Activated naive CD4-positive, alpha-beta T cell treated with Interleukin-2 at 50 U/mL for 16 hours (primary cell): ENCODE results near the gene VPS26C.
"Not testable (repeated sequence)": the region's sequence is repeated elsewhere in the genome, so short reads cannot be mapped to it uniquely, and the experiment has no call there.

Experiments
- DNase-seq: peaks from one replicate; pipeline ENCODE4 v3.0.0-alpha.2; 2020

VPS26C gene

DNA sequence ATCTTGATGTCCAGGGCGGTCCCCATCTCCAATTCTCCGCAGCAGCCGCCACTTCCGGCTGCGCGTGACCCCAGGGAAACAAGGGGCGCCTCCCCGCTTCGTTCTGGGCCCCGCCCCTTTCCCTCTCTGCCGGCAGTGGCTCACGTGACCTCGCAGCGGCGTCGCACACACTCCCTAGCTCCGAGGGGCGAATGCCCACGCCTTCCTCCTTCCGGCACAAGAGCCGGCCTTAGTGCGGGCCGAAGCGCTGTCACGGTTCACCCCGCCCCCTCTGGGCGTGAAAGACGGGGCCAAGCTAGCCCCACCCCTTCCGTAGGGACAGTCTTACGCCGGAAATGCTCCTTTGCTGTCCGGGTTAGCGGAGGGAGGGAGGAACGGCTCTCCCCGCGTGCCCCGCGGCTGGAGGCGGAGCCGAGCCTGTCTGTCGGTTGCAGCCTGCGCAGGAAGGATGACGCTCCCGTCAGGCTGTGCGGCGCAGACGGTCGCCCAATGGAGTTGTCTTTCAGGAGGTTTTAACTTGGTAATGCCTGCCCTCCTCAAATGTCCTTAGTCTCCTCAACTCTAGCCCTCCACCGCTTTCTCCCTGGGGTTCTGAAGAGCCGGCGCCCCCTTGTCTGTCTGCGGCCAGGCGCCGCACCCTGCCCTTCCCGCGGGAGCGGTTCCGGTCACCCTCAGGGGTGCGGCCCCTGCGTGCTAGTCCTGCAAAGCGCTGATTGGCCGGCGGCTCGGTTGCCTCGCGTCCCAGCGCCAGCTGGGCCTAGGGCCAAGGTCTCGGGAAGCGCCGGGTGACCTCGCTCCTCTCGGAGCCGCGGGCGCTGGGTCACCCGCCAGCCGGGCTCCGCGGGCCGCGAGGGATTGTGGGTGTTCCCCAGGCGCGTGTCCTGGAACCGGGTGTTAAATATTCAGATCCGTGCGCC is at the start of gene VPS26C:
VPS26C (minus strand) TSS at position 66 of the 917 bp plus-strand sequence; CDS start at position 26, 40 bp downstream.
- DNase-seq: peak; percentile 99

DNA sequence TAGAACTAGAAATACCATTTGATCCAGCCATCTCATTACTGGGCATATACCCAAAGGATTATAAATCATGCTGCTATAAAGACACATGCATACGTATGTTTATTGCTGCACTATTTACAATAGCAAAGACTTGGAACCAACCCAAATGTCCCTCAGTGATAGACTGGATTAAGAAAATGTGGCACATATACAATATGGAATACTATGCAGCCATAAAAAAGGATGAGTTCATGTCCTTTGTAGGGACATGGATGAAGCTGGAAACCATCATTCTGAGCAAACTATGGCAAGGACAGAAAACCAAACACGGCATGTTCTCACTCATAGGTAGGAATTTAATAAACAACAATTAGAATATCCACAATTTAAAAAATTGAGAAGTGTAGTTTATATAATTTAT is 48.9 kb upstream of the VPS26C start:
- not testable (repeated sequence) for DNase-seq

DNA sequence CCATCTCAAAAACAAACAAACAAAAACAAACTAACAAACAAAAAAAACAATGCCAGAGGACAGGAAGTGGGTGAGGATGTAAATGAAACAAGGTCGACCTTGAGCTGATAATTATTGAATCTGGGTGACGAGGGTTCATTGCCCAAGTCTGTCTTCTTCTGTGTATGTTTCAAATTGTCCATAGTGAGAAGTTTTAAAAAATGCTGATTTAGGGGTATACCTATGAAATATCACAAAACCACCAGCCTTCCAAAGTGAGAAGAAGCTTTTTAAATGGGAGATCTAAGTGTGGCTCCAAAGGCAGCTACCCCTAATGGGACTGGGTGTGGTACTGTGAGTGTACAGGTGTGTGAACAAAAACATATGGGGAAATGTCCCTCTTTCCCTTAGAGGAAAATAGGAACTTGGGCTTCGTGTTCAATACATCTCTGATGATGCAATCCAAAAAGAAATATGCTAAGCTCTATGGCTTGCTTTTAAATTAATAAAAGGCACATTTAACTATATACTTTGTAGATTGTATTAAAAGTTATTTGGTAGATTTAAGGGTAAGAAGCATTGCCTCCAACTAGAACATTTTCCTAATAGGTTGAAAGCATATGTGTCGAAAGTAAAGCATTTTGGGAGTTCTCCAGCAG is 33.1 kb upstream of the VPS26C start:
- no peak for DNase-seq

DNA sequence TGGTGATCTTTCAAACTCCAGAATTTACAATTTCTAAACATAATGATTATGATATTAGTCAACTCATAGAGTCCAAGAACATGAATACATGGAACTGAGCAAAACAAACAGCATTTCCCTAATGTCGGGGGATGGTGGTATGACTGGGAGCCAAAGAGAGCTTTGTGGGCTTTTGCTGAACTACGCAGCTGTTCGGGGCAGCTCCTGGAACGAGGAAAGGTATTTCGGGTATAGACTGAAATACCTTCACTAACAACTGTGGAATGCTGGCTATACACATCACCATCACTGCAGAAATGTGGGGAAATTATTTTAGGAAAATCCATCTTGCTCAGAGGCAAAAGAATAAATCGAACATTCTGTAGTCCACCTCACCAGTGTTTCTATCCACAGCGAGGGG is 30.2 kb upstream of the VPS26C start:
- no peak for DNase-seq

DNA sequence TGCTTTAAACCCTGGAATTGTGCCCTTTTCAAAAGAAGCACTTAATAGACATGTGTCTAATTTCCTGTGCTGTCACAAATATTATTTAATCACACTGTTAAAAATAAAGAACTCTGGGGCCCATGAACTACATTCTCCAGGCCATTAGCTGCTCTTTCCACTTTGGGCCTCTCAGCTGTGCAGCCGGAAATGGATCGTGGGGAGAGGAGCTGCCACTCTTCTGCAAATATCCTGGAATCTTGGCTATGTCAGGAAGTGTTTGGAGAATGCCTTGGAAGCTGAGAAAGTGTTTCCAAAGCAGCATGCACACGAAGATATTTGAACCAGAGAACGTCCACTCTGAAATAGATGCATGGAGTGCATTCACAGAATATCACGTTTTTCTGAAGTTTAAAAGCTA is 27.5 kb upstream of the VPS26C start:
- DNase-seq: no peak

DNA sequence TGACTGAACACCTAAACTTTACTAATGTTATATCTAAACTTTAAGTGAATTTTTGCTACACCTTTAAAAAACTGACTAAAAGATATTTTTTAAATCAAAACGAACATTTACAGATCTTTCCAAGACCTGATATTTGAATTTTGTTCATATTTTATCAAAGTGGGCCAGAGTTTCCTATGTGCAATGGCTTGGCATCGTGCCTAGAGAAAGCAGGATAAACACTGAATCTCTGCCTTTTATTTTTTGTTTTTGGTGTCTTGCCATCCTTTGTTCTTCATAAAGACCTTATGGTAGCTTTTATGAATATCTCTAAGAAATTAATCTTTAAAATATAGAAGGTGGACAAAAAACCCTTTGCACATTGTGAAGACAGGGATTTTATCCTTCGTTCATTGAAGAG is 25.8 kb upstream of the VPS26C start:
- no peak for DNase-seq

DNA sequence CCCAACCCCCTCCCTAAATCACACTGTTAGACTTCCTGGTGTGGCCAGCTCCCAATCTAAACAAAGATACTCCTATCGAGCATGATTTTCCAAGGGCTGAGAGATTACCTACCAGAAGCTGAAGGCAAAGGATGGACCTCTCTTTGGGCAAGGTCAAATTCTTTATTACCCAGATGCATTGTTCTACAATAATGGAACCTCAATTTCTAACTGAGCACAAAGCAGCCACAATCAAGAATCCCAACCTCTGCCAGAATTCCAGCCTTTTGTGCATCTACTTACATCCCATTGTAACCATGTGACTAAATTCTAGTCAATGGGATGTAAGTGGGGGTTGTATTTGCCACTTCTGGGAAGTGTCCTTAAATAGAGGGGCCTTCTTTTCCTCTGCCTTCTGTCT is 24.9 kb upstream of the VPS26C start:
- DNase-seq: no peak

DNA sequence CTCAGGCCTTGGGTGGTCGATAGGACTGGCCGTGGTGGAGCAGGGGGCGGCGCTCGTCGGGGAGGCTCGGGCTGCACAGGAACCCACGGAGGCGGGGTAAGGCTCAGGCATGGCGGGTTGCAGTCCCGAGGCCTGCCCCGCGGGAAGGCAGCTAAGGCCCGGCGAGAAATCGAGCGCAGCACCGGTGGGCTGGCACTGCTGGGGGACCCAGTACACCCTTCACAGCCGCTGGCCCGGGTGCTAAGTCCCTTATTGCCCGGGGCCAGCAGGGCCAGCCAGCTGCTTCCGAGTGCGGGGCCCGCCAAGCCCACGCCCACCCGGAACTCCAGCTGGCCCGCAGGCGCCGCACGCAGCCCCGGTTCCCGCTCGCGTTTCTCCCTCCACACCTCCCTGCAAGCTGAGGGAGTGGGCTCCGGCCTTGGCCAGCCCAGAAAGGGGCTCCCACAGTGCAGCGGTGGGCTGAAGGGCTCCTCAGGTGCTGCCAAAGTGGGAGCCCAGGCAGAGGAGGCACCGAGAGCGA is 16.1 kb upstream of the VPS26C start:
- not testable (repeated sequence) for DNase-seq

DNA sequence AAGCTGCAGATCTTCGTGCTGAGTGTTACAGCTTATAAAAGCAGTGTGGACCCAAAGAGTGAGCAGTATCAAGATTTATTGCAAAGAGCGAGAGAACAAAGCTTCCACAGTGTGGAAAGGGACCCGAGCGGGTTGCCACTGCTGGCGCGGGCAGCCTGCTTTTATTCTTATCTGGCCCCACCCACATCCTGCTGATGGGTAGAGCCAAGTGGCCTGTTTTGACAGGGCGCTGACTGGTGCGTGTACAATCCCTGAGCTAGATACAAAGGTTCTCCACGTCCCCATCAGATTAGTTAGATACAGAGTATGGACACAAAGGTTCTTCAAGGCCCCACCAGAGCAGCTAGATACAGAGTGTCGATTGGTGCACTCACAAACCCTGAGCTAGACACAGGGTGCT is 15.5 kb upstream of the VPS26C start:
- not testable (repeated sequence) for DNase-seq

DNA sequence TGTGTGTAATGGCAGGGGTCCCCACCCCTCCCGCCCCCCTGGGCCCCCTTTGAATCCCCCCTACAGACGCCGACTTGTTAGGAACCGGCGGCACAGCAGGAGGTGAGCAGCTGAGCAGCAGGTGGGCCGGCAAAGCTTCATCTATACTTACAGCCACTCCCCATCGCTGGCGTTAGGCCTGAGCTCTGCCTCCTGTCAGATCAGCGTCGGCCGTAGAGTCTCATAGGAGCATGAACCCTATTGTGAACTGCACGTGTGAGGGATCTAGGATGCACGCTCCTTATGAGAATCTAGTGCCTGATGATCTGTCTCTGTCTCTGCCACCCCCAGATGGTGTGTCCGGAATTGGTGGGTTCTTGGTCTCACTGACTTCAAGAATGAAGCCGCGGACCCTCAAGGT is 14.9 kb upstream of the VPS26C start:
- DNase-seq: peak; percentile 5

DNA sequence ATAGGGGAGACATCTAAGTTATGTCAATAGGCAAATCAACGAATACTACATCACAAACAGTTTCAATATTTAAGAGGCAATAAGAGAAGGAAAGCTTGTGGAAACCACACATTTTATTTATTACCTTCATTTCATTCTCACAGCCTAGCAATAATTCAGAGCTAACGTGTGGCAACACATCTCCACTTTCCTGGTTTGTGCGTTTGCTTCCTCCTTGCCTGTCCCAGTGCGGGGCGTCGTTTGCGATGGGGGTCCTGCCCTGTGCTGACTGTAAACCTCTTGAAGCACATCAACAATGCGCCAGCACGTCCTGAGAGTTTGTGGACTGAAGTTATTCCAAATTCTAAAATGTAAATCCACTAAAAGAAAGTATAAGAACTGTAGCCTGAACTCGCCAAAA is 14.4 kb upstream of the VPS26C start:
- no peak for DNase-seq

DNA sequence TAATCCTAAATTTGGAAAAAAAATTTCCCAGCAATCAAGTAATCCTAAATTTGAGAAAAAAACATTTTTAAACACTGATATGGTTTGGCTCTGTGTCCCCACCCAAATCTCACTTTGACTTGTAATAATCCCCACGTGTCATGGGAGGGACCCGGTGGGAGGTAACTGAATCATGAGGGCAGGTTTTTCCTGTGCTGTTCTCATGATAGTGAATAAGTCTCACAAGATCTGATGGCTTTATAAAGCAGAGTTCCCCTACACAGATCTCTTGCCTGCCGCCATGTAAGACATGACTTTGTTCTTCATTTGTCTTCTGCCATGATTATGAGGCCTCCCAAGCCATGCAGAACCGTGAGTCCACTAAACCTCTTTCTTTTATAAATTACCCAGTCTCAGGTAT is 12.1 kb upstream of the VPS26C start:
- not testable (repeated sequence) for DNase-seq

DNA sequence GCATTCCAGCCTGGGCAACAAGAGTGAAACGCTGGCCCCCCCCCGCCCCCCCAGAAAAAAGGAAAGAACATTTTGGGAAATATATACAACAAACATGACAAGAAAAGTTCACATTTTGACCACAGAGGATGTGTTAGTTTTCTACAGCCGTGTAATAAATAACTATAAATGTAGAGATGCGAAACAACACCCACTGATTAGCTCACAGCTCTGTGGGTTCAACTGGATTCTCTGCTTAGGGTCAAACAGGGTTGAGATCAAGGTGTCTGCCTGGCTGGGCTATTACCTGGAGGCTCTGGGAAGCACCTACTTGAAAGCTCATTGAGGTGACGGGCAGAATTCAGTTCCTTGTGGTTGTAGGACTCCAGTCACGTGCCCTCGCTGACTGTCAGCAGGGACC is 11.1 kb upstream of the VPS26C start:
- no peak for DNase-seq

DNA sequence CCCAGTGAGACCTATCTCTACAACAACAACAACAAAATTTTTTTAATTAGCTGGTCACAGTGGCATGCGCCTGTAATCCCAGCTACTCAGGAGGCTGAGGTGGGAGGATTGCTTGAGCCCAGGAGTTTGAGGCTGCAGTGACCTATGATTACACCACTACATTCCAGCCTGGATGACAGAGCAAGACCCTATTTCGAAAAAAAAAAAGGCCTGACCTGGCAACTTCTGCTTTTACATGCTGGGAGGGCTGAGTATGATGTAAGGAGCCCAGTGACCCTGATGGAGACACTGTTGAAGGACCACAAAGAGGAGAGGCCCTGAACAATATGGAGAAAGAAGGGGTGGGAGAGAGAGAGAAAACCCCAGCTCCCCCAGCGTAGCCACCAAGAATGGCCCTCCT is 9.2 kb upstream of the VPS26C start:
- no peak for DNase-seq

DNA sequence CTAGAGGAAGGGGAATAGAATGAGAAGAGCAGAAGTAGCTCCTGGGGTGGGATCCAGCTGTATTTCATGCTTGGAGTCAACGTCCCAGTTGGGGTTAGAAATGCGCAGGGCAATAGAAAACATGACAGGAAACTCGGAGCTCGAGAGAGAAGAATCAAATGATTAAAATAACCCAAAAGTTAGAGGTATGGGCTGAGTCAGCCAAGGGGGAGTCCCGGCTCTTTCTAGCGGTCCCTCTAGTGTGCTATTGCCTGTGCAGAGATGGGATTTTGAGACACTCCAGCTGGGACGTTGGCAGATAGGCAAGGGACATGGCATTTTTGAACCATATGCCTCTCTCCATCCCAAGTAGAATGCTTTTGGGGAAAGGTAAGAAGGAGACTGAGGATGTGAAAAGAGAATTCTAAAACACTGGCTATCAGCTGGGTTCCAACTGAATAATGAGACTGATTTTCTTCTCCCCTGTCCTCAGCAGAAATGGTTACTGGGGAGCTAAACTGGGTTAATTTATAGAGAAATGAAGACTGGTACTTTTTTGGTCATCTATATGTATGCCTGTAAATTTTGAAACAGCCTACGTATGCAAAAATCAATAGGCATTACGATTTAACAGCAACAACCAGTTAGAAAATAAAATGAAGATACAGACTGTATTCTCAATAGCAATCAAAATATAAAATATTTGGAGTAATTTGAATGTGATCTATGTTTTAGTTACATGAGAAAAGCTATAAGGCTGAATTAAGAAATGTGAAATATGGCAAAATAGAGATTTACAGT is 7.0 kb upstream of the VPS26C start:
- no peak for DNase-seq

DNA sequence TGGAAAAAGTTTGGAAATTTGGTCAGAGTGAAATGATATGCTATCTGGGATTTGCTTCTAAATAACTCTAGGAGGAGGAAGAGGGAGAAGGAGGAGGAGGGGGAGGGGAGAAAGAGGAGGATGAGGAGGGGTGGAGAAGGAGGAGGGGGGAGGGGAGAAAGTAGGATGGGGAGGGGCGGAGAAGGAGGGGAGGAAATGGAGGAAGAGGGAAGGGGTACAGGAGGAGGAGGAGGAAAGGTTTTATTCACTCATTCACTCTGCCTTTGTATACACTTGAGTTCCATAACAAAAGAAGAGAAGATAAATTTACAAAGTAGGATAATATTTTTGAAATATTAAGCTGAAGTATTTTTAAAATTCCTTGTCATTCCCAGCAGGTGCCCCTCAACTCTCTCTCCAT is 6.3 kb upstream of the VPS26C start:
- DNase-seq: no peak

DNA sequence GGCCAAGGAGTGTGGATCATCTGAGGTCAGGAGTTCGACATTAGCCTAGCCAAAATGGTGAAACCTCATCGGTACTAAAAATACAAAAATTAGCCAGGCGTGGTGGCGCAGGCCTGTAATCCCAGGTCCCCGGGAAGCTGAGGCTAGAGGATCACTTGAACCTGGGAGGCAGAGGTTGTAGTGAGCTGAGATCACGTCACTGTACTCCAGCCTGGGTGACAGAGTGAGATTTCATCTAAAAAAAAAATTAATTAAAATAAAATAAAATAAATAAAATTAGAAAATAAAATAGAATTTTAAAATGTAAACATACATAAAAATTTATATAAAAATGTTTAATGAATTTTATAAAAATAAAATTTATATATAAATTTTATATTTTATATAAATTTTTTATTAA is 5.8 kb upstream of the VPS26C start:
- no peak for DNase-seq

DNA sequence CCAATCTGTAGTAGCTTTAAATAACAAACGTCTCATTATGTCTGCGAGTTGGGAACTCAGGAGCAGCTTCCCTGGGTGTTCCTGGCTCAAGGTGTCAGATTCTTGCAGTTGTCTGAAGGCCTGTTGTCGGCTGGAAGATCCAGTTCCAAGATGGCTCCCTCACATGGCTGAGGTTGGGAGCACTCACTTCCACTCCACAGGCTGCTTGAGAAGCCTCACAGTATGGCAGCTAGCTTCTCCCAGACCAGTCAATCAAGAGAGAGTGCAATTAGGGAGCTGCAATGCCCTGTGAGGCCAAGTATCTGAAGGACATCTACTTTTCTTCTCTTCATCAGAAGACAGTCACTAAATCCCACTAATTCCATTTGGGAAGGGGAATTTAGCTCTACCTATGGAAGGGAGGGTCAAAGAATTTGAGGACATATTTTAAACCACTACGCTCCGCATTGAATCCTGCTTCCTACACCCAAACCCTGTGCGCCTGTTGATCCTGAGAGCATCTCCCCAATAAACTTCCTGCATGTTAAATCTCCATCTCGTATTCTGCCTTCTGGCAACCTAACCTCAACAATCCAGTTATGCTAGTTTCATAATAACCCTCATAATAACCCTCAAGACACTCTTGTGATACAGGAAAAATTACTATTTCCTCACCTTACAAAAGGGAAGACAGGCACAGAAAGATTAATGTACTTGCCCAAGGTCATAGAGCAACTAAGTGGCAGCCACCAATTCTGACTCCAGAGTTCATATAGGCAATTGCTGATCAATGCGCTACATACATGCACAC is 3.6 kb upstream of the VPS26C start:
- no peak for DNase-seq

DNA sequence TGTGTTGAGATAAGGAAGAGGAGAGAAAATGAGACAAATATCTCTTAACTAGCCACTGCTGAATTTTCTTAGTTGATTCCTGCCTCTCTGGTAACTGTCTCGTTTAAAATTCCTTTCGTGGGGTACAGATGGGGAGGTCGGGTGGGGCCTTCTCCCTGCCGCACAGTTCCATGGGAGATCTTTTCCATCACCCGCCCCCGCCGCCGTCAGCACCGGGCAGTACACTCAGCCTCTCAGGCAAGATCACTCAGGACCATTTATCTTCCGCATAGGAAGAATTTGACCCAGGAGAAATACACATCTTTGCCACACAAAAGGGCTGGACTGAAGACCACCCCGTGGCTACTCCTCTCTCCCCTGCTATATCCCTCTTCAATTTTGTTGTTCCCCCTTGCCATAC is 2.3 kb upstream of the VPS26C start:
- DNase-seq: no peak

DNA sequence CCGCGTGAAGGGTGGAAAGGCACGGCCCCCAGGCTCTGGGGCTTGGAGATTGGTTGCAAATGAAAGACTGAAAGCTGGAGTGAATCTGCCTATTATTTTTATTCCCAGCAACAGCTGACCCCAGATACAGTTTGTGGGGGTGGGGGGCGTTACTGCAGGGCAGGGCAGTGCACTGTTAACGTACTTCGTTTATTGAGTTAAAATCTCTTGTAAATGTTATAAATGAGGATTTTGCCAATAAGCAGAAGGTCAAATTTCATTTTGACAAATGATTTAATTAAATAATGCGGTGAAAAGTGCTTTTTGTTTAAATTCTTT is 1.0 kb upstream of the VPS26C start:
- DNase-seq: no peak

DNA sequence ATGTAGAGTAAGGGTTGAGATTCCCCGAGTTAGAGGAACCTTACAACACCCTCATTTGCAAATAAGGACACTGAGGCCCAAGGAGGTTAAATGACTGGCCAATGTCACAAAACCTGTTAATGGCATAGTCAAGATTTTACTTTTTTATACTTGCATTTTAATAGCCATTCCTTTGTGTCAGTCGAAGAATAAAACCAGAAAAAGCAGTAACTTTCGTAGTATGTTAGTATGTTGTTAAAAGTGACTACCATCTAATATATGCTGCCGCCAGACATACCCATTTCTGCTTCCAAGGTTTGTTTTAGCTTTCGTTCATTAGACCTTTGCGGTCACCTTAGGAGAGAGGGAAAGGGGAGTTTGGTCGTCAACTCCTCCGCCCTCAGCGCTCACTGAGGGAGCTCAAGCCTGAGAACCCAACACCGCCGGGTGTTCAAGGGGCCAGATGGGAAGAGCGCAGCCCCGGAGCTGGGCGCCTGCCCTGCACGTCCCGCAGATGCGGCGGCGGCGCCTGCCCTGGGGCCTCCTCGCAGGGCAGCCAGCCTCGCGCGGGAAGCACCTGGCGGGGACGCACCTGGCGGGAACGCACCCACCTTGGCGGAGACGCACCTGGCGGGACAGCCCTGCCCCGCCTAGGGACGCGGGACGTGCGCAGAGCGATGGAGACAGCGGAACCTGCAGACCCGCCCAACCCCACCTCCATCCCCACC is 466 bp downstream of the VPS26C start:
- DNase-seq: no peak

DNA sequence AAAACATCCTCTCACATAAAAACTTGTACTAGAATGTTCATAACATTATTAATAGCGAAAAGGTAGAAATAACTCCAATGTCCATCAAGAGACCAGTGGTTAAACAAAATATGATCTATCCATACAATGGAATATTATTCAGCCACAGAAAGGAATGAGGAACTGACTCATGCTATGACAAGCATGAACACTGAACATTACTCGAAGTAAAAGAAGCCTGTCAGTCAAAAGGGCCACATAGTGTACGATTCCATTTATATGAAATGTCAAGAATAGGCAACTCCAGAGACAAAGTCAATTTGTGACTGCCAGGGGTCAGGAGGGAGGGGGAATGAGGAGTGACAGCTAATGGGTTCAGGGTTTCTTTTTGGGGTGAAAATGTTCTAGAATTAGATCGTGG is 2.3 kb downstream of the VPS26C start:
- no peak for DNase-seq
